ENCODE measurements around the gene MRFAP1L1. TPM values are rescaled to one million over a fixed set of nuclear protein-coding genes. Genes with fewer than 3 reads are reported as not detected.
A peak's percentile ranks its signal among the peaks of the same experiment; 100 is the strongest.

MRFAP1L1 gene
- total RNA-seq, 1 donor from 2014 or later: 44.7 TPM

DNA sequence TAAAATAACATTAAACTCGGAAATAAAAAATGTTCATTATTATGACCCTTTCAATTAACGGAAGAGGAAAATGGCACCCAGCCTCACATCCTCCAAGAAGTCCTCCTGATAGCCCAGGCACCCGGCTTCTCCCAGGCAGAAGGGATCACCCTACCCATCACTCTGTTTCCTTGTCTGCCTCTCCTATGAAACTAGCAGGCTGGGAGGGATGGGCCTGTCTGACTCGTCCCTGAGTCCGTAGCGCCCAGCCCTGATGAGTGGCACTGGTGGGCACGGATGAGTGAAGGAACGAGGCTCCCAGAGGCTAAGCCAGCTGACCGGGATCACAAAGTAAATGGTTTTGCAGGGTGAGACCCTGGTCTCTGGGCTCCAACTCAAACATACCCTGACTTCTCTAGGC, 44.2 kb upstream of the MRFAP1L1 start:
- no peaks in the 10 kb centered on the region for H3K9me3 Mint-ChIP-seq (ENCODE audit: low read depth)
- H3K27me3 Mint-ChIP-seq (ENCODE audit: low read depth): no peaks in the 10 kb centered on the region
- peaks cover 9% of the 10 kb centered on the region for H3K4me1 Mint-ChIP-seq (ENCODE audit: low read depth)
- DNase-seq (ENCODE audit: low spot score): no peak
- H3K36me3 Mint-ChIP-seq (ENCODE audit: low read depth): no peaks in the 10 kb centered on the region
- no peak overlapping the region for H3K4me3 Mint-ChIP-seq (ENCODE audit: unreplicated experiment)
- TF ChIP-seq, protein P1, sequence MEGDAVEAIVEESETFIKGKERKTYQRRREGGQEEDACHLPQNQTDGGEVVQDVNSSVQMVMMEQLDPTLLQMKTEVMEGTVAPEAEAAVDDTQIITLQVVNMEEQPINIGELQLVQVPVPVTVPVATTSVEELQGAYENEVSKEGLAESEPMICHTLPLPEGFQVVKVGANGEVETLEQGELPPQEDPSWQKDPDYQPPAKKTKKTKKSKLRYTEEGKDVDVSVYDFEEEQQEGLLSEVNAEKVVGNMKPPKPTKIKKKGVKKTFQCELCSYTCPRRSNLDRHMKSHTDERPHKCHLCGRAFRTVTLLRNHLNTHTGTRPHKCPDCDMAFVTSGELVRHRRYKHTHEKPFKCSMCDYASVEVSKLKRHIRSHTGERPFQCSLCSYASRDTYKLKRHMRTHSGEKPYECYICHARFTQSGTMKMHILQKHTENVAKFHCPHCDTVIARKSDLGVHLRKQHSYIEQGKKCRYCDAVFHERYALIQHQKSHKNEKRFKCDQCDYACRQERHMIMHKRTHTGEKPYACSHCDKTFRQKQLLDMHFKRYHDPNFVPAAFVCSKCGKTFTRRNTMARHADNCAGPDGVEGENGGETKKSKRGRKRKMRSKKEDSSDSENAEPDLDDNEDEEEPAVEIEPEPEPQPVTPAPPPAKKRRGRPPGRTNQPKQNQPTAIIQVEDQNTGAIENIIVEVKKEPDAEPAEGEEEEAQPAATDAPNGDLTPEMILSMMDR (IDR thresholded peaks at IDR 0.05): no peak
- no peak overlapping the region for H3K27ac Mint-ChIP-seq (ENCODE audit: unreplicated experiment)

DNA sequence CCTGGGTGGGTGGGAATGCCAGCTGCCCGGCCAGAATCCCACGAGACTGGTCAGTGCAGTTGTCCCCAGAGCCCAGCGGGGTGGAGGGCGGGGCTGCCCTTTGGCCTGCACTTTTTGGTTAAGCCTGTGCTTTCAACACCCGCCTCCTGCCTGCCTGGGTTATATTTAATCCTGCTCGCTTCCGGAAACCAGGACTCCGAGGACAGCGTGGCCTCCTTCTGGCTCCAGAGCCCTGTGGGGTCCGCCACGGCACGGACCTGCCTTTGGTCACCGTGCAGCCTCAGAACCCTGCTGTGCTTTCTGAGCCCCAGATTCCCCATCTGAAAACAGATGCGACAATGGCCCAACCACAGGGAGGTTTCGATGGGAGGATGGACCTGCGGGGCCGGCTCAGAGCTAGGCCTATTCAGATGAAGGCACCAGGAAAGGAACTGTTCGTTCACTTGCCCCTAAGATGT, 43.5 kb upstream of the MRFAP1L1 start:
- Mint-ChIP-seq H3K4me3 (ENCODE audit: unreplicated experiment) (no peak overlapping the region), H3K9me3 (ENCODE audit: low read depth) (no peaks in the 10 kb centered on the region), H3K27ac (ENCODE audit: unreplicated experiment) (no peak overlapping the region), H3K27me3 (ENCODE audit: low read depth) (no peaks in the 10 kb centered on the region), H3K36me3 (ENCODE audit: low read depth) (no peaks in the 10 kb centered on the region), H3K4me1 (ENCODE audit: low read depth) (peaks cover 12% of the 10 kb centered on the region)
- DNase-seq (ENCODE audit: low spot score): no peak
- TF ChIP-seq, protein P1 (IDR thresholded peaks at IDR 0.05): no peak

DNA sequence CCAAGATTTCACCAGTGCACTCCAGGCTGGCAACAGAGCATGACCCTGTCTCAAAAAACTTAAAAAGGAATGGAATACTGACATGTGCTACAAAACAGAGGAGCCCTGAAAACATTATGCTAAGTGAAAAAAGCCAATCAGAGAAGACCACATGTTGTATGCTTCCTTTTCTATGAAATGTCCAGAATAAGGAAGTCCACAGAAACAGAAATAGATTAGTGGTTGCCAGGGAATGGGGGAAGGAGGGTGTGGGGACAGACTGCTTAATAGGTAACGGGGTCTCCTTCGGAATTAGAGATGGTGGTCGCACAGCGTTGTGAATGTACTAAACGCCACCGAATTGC, 42.8 kb upstream of the MRFAP1L1 start:
- DNase-seq (ENCODE audit: low spot score): no peak
- no peaks in the 10 kb centered on the region for H3K36me3 Mint-ChIP-seq (ENCODE audit: low read depth)
- no peaks in the 10 kb centered on the region for H3K9me3 Mint-ChIP-seq (ENCODE audit: low read depth)
- TF ChIP-seq, protein P1 (IDR thresholded peaks at IDR 0.05): no peak
- H3K4me1 Mint-ChIP-seq (ENCODE audit: low read depth): peaks cover 19% of the 10 kb centered on the region
- H3K4me3 Mint-ChIP-seq (ENCODE audit: unreplicated experiment): no peak overlapping the region
- no peak overlapping the region for H3K27ac Mint-ChIP-seq (ENCODE audit: unreplicated experiment)
- H3K27me3 Mint-ChIP-seq (ENCODE audit: low read depth): no peaks in the 10 kb centered on the region

DNA sequence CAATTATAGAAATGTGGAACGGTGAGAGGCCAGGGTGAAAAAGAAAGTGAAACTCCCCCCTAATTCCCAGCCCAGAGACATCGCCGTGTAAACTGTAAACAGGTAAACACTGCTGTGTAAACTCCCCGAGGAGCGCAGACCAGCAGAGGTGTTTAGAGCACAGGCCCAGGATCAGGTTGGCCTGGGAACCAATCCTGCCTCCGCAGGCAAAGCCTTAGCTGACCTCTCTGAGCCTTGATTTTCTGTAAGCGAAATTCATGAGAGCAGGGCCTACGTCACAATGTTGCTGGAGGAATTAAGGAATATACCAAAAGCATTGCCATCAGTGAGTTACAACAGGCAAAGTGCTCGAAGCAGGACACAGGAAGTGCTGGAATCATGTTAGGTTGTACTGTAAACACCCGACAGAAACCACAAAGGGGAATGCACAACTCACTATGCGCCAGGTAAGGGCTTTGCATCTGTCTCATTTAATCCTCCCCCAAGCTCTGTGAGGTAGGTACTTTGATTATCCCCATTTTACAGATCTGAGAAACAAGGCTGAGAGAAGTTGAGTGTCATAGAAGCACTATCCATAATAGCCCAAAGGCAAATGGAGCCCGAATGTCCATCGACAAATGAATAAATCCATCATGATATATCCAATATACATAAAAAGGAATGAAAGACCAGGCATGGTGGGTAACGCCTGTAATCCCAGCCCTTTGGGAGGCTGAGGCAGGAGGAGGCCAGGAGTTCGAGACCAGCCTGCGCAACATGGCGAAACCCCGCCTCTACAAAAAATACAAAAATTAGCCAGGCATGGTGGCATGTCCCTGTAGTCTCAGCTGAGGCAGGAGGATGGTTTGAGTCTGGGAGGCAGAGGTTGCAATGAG, 42.2 kb upstream of the MRFAP1L1 start:
- Mint-ChIP-seq H3K27me3 (ENCODE audit: low read depth) (no peaks in the 10 kb centered on the region), H3K4me1 (ENCODE audit: low read depth) (peaks cover 25% of the 10 kb centered on the region), H3K9me3 (ENCODE audit: low read depth) (no peaks in the 10 kb centered on the region), H3K27ac (ENCODE audit: unreplicated experiment) (no peak overlapping the region), H3K36me3 (ENCODE audit: low read depth) (no peaks in the 10 kb centered on the region), H3K4me3 (ENCODE audit: unreplicated experiment) (no peak overlapping the region)
- TF ChIP-seq, protein P1 (IDR thresholded peaks at IDR 0.05): no peak
- DNase-seq (ENCODE audit: low spot score): no peak

DNA sequence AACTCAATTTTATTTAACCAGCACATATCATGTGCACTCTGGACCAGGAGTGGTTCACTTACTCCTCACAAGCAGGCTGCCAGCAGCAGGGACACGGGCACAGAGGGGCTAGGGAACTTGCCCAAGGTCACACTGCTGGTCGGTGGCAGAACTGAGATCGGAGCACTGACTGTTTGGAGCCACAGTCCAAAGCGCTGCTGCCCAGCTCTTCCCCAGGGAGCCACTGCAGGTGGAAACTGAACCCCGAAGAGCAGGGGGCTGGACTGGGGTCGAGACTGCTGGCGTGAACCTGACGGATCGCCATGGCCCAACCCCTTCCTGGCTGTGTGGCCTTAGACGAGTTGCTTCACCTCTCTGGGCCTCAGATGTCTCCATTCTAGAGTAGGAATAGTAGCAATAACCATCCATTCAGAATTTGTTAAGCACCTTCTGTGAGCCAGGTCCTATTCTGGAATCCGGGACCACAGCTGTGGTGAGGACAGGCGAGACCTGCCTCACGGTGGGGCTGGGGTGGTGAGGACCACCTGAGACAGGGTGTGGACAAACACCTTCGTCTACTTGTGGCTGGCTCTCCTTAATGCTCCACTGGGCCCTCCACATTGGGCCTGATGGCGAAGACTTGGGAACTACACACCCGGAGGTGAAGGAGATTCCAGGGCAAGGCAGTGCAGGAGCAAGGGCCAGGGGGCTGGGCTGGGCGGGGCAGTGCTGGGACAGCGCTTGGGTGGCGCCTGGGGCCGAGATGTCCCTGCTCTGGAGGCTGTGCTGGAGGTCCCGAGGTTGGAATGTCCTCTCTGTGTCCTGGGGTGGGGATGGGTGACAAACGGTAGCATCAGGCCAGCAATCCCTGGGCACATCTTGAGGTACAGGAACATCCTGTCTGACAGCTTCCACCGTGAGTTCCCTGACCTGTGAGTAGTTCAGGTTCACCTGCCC, 40.9 kb upstream of the MRFAP1L1 start:
- TF ChIP-seq, protein P1 (IDR thresholded peaks at IDR 0.05): no peak
- peak; percentile 33 for DNase-seq (ENCODE audit: low spot score)
- Mint-ChIP-seq H3K4me3 (ENCODE audit: unreplicated experiment) (no peak overlapping the region), H3K9me3 (ENCODE audit: low read depth) (no peaks in the 10 kb centered on the region), H3K27ac (ENCODE audit: unreplicated experiment) (no peak overlapping the region), H3K27me3 (ENCODE audit: low read depth) (no peaks in the 10 kb centered on the region), H3K36me3 (ENCODE audit: low read depth) (no peaks in the 10 kb centered on the region), H3K4me1 (ENCODE audit: low read depth) (peaks cover 27% of the 10 kb centered on the region)

All from chondrocyte (in vitro differentiated cells).